GM12878 (cell line): Measurements from ENCODE around the gene EEF1A1. TPM values are rescaled to one million over a fixed set of nuclear protein-coding genes. Genes with fewer than 3 reads are reported as not detected.
A peak's percentile ranks its signal among the peaks of the same experiment; 100 is the strongest.

Experiments
- BCLAF1 ChIP-seq: fragments of 450-650 bp; IDR thresholded peaks from 2 replicates; pipeline ENCODE4 v1.6.1; 2017; ENCODE audit warnings: antibody characterized with exemption, mild to moderate bottlenecking, moderate library complexity
- CBX5 ChIP-seq: sonication (generic); IDR thresholded peaks from 2 replicates; pipeline ENCODE4 v1.6.1; 2016; ENCODE audit warnings: low read depth, moderate library complexity, mild to moderate bottlenecking, inconsistent platforms
- ETV6 ChIP-seq, 2 experiments: fragments of 450-650 bp in 1 of 2; IDR thresholded peaks in 1 of 2; conservative IDR thresholded peaks in 1 of 2; 2 replicates each; pipeline ENCODE4 v1.6.1; 2014; ENCODE audit warnings: antibody characterized with exemption in 1 of 2, borderline replicate concordance in 1 of 2, low read depth in 1 of 2, mild to moderate bottlenecking in 1 of 2, moderate library complexity in 1 of 2
- FOXK2 ChIP-seq: fragments of 450-650 bp; IDR thresholded peaks from 2 replicates; pipeline ENCODE4 v1.6.1; 2017; ENCODE audit warnings: mild to moderate bottlenecking, moderate library complexity
- IKZF2 ChIP-seq, 2 experiments: fragments of 450-650 bp; IDR thresholded peaks; 2 replicates each; pipeline ENCODE4 v1.6.1; 2017; ENCODE audit warnings: mild to moderate bottlenecking in 2 of 2, moderate library complexity in 2 of 2
- PAX8 ChIP-seq: fragments of 450-650 bp; IDR thresholded peaks from 2 replicates; pipeline ENCODE4 v1.6.1; 2017; ENCODE audit warnings: mild to moderate bottlenecking, moderate library complexity
- PML ChIP-seq: IDR thresholded peaks from 2 replicates; pipeline ENCODE4 v1.6.1; 2012; ENCODE audit warnings: low read length, inconsistent platforms
- POLR2AphosphoS2 ChIP-seq: IDR thresholded peaks from 2 replicates; pipeline ENCODE4 v1.6.1; 2011; ENCODE audit warnings: low read depth, mild to moderate bottlenecking, low read length, improper control_type of control experiment, moderate library complexity
- POLR2AphosphoS5 ChIP-seq: IDR thresholded peaks from 2 replicates; pipeline ENCODE4 v1.6.1; 2011; ENCODE audit warnings: mild to moderate bottlenecking, low read length, inconsistent platforms
- RAD21 ChIP-seq: IDR thresholded peaks from 2 replicates; pipeline ENCODE4 v1.6.1; 2011; ENCODE audit warnings: mild to moderate bottlenecking, low read depth, low read length, moderate library complexity; ENCODE audit not compliant: insufficient read depth
- SIX5 ChIP-seq: IDR thresholded peaks from 2 replicates; pipeline ENCODE4 v1.6.1; 2011; ENCODE audit warnings: mild to moderate bottlenecking, low read depth, low read length, moderate library complexity; ENCODE audit not compliant: severe bottlenecking
- SREBF2 ChIP-seq: IDR thresholded peaks from 2 replicates; pipeline ENCODE4 v1.6.1; 2012; ENCODE audit warnings: mild to moderate bottlenecking, low read length
- SRF ChIP-seq, 2 experiments: IDR thresholded peaks; 2 replicates each; pipeline ENCODE4 v1.6.1; 2011; ENCODE audit warnings: low read depth in 2 of 2, low read length in 2 of 2, mild to moderate bottlenecking in 1 of 2, moderate library complexity in 1 of 2
- YBX1 ChIP-seq: fragments of 450-650 bp; IDR thresholded peaks from 2 replicates; pipeline ENCODE4 v1.6.1; 2016; ENCODE audit warnings: antibody characterized with exemption
- ZNF622 ChIP-seq: fragments of 450-650 bp; IDR thresholded peaks from 2 replicates; pipeline ENCODE4 v1.6.1; 2017; ENCODE audit warnings: mild to moderate bottlenecking, inconsistent platforms
- polyA plus RNA-seq, 11 experiments: library from polyadenylated mRNA; depleted of rRNA in 4 of 11; unstranded in 6 of 11; stranded (reverse) in 5 of 11; fragments of >200 nt; fragmentation: Nextera tagmentation in 4 of 11; fragmentation: Illumina TruSeq in 1 of 11; extraction: Ambion mirVana in 4 of 11; extraction: Trizol in 1 of 11; gene quantifications; 1 replicate in 1 of 11; 2 replicates in 10 of 11; pipeline versions ENCODE4 v1.2.1 to v1.2.3, GENCODE V29; 2011 to 2016; ENCODE audit warnings: inconsistent platforms in 2 of 11, missing spikeins in 2 of 11, low read depth in 1 of 11
- total RNA-seq, 4 experiments: library from RNA; depleted of rRNA in 3 of 4; stranded (reverse); fragments of >200 nt in 3 of 4; fragmentation: Illumina TruSeq in 1 of 4; extraction: Trizol in 1 of 4; gene quantifications; 2 replicates each; pipeline versions ENCODE4 v1.2.1 to v1.2.3, GENCODE V29; 2013 to 2021
- TF ChIP-seq, protein P1 (sequence below): fragments of 150-350 bp; IDR thresholded peaks from 2 replicates; pipeline ENCODE4 v1.6.1; 2014; ENCODE audit warnings: mild to moderate bottlenecking, low read depth, low read length
- TF ChIP-seq, protein P2 (sequence below): fragments of 450-650 bp; IDR thresholded peaks from 2 replicates; pipeline ENCODE4 v1.6.1; 2014; ENCODE audit warnings: mild to moderate bottlenecking
- TF ChIP-seq, protein P3 (sequence below): fragments of 450-650 bp; IDR thresholded peaks from 2 replicates; pipeline ENCODE4 v1.6.1; 2018; ENCODE audit warnings: borderline replicate concordance, mild to moderate bottlenecking; ENCODE audit not compliant: partially characterized antibody

Gene EEF1A1
- total and polyA plus RNA-seq, 10 of the 15 experiments (the other 5 are each of a cell fraction or from before 2014, with no cell fraction given), result 4,214 to 18,090 (median 14,132) TPM

DNA sequence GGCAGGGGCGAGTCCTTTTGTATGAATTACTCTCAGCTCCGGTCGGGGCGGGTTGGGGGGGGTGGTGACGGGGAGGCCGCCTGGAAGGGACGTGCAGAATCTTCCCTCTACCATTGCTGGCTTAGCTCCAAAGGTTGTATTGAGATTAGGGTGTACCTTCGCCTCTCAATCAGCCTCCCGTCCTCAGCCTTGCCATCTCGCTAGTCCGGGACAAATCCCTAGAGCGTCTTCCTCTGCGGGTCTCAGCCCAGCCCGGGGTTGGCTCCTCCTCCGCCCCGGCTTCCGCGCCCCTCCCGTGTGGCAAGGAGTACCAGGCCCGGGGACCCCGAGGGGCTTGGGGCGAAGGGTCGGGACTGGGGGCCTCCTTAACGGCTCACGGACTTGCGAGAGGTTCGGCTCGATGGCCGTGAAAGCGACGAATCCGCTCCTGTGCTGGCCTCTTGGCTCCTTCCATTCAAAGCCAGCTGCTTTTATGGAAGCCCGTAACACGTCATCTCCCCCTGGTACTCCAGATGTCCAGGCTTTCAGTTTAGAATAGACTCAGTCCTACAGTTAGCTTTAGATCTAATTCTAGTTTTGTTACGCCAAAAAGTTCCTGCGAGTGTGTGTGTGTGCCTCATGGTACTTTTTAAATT is 636 bp upstream of the EEF1A1 start (continued):
- TF ChIP-seq ZNF622 (no peak), POLR2AphosphoS5 (no peak; the same call in 1 of the 2 replicates), YBX1 (no peak), RAD21 (no peak), SREBF2 (no peak), BCLAF1 (no peak), IKZF2 (IDR thresholded peaks at IDR 0.05) (peak in 1 of 2 experiments; percentile 44; a peak in 2 of 4 replicates), FOXK2 (no peak), PML (no peak), ETV6 (conservative IDR thresholded peaks at IDR 0.05 in 1 of 2, IDR thresholded peaks at IDR 0.05 in 1 of 2; ENCODE audit: borderline replicate concordance in 1 of 2, low read depth in 1 of 2) (peak in 1 of 2 experiments; percentile 54; a peak in 2 of 4 replicates), CBX5 (no peak), SIX5 (no peak), POLR2AphosphoS2 (peak; percentile 0; the same call in 1 of the 2 replicates), SRF (IDR thresholded peaks at IDR 0.05; ENCODE audit: low read depth in 2 of 2, low read length in 2 of 2) (no peak), PAX8 (no peak)
- TF ChIP-seq, protein P1, sequence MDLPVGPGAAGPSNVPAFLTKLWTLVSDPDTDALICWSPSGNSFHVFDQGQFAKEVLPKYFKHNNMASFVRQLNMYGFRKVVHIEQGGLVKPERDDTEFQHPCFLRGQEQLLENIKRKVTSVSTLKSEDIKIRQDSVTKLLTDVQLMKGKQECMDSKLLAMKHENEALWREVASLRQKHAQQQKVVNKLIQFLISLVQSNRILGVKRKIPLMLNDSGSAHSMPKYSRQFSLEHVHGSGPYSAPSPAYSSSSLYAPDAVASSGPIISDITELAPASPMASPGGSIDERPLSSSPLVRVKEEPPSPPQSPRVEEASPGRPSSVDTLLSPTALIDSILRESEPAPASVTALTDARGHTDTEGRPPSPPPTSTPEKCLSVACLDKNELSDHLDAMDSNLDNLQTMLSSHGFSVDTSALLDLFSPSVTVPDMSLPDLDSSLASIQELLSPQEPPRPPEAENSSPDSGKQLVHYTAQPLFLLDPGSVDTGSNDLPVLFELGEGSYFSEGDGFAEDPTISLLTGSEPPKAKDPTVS, result no peak
- TF ChIP-seq, protein P2, sequence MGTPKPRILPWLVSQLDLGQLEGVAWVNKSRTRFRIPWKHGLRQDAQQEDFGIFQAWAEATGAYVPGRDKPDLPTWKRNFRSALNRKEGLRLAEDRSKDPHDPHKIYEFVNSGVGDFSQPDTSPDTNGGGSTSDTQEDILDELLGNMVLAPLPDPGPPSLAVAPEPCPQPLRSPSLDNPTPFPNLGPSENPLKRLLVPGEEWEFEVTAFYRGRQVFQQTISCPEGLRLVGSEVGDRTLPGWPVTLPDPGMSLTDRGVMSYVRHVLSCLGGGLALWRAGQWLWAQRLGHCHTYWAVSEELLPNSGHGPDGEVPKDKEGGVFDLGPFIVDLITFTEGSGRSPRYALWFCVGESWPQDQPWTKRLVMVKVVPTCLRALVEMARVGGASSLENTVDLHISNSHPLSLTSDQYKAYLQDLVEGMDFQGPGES, result no peak
- TF ChIP-seq, protein P3, sequence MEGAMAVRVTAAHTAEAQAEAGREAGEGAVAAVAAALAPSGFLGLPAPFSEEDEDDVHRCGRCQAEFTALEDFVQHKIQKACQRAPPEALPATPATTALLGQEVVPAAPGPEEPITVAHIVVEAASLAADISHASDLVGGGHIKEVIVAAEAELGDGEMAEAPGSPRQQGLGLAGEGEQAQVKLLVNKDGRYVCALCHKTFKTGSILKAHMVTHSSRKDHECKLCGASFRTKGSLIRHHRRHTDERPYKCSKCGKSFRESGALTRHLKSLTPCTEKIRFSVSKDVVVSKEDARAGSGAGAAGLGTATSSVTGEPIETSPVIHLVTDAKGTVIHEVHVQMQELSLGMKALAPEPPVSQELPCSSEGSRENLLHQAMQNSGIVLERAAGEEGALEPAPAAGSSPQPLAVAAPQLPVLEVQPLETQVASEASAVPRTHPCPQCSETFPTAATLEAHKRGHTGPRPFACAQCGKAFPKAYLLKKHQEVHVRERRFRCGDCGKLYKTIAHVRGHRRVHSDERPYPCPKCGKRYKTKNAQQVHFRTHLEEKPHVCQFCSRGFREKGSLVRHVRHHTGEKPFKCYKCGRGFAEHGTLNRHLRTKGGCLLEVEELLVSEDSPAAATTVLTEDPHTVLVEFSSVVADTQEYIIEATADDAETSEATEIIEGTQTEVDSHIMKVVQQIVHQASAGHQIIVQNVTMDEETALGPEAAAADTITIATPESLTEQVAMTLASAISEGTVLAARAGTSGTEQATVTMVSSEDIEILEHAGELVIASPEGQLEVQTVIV, result no peak
